Measurements from ENCODE around the gene PPP1R13B.

Gene PPP1R13B

DNA sequence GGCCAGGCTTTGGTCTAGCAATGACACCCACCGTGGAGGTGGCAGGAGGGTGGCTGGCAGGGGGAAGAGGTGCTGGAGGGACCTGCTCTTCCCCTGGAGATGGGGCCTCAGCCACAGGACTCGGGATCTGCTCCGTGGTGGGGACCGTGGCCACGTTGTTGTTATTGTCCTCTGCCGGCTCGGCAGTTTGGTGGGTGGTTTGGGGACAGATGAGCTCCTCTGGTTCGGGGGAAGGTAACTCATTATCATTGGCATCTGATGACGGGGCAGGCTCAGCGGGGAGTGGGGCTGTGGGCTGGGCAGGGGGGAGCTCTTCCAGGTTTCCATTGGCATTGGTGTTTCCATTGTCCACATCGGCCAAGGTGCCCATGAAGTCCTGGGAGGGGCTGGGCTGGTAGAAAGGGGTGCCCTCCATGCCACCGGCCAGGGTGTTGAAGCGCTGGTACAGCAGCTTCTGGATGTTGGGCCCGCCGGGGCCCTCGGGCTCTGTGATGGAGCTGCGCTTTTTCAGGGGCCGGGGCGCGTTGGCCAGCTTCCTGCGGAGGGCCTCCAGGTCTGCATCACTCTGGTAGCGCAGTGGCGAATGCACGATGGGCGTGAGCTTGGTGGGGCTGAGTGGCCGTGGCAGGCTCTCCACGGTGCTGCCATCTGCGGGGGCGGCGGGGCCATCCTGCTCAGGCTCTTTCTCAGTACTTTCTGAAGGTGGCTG lies 107.4 kb downstream of the PPP1R13B start:
- no peak for DNase-seq

DNA sequence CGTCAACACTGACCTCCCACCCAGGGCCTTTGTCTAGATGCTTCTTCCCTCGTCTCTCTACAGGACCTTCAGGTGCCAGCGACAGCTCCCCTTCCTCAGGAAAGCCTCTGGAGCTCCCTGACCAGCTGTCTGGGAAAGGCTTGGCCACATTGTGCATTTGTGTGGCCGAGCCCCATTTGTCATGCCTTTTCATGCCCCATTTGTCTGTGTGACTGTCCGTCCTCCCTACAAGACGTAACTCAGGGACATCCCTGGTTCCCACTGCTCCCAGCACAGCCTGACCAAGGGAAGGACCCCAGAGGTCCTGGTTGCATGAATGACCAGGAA lies 107.9 kb downstream of the PPP1R13B start:
- no peak for DNase-seq

DNA sequence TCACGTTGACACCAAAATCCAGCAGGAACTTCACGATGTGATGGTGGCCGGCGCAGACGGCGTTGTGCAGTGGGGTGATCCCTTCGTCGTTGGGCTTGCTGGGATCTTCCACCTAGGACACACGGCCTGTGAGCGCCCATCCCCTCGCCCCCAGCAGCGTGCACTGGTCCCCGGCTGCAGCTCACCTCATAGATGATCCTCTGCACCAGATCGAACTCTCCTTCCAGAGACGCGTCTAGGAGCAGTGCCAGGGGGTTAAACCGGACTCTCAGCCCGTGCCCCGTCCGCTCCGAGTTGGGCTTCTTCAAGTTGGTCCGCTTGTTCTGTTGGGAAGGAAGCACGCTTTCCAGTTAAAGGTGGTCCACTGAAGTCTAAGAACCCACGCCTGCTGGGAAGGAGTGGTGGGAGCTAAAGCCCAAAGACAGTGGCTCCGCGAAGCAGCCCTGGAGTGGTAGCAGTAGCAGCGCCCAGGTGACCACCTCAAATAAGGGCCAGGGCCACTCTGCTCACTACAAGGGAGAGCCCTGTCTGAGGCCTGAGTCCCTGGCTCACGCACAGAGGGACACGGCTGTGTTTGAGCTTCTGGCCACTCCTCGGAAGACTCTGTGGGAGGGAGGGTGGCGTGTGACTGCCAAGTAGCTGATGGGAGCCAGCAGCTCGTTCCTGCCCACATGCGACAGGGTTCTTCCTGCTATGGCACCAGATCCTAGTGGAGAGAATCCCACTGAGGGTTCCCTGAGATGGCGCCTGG lies 108.5 kb downstream of the PPP1R13B start:
- no peak for DNase-seq

DNA sequence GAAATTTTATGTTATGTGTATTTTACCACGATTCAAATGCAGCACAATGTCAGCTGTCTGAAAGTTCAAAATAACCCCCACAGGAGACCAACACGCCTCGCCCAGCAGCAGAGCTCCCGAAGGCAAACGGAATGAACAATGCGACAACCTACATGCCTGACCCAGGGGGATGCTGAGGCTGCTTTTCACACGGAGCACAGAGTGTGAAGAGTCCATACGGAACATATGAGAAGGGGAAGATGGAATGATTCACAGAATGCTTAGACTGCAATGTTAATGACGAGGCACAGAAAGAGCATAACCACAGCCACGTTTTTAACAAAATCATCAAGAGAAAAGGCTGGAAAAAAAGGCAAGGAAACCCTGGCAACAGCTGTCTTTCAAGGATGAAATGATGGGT lies 109.2 kb downstream of the PPP1R13B start:
- no peak for DNase-seq

DNA sequence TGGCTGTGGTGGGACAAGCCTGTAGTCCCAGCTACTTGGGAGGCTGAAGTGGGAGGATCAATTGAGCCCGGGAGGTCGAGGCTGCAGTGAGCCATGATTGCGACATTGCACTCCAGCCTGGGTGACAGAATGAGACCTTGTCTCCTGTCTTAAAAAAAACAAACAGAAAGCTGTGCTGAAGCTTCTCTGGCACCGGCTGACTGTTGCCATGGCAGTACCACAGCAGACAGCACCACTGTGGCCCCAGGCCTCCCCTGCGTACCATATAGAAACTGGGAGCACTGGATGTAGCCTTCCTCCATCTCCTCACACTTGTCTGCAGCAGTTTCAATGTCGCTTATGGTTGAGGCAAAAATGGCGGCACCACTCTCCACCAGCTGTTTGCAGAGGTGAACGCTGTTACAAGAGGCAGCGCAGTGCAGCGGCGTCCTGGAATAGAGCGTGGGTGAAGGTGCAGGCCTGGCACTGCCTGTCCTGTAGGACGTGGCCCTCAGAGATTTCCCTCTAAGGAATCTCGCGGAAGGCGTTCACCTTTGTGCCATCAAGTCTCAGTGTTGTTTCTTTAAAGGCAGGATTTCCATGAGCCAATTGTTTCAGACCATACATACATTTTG lies 109.8 kb downstream of the PPP1R13B start:
- no peak for DNase-seq

DNA sequence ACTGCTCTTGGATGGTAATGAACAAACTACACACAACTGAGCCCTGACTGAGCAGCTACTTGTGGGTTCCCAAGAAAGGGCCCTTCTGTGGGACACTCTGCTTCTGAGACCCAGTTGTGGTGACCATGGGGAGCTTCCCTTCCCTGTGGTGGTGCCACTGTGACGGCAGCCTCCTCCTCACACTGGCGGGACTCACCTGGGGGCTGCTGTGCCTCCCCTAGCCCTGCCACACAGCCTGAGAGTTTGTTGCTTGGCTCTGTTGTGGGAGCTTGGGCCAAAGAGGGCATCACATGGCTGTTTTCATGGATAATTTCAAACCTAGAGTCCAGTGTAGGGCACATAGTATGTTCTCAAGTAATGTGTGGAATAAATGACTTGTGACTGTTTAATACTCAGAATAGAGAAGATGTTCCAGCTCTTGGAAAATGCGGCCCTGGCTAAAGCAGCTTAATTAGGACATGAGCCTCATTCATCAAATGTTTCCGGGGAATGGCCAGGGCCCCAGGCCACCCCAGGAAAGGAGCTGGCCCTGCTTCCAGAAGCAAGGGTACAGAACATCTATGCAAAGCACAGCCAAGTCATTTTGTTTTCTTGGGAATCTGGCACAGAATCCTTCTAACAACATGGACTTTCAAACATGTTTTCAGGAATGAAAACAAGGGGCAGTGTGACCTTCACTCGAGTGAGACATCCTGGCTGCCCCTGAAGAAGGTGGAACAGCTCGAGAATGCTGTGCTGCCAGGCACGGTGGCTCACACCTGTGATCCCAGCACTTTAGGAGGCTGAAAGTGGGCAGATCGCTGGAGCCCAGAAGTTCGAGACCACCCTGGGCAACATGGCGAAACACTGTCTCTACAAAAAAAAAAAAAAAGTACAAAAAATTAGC lies 110.6 kb downstream of the PPP1R13B start:
- DNase-seq: no peak

DNA sequence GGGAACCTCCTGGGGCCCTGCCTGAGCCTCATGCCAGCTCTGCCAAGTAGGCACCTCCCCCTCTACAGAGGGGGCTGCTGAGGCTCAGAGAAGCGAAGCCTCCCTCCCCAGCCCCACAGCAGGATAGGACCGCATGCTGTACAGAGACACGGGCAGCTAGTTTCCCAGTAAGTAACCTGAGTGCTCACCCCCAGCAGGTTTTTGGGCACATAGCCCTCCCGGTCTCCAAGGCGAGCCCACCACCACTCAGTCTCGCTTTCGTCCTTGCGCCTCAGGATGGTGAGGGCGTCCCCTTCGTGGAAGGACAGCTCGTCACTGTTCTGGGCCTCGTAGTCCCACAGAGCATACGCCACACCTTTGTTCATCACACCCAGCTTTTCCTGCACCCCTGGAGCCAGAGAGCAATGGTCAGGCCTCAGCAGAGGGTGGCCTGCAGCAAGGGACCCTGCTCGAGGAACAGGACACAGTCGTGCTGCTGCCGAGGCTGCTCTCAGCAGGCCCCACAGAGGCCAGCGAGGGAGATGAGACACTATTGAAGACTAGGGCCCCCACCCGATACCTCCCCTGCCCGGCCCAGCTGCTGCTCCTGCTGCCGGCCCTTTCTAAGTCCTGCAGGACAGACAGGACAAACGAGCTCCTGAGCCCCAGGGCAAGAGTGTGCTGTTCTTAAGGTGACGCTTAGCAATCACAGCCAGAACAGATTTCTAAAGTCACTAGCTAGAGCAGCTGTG lies 111.4 kb downstream of the PPP1R13B start:
- no peak for DNase-seq

DNA sequence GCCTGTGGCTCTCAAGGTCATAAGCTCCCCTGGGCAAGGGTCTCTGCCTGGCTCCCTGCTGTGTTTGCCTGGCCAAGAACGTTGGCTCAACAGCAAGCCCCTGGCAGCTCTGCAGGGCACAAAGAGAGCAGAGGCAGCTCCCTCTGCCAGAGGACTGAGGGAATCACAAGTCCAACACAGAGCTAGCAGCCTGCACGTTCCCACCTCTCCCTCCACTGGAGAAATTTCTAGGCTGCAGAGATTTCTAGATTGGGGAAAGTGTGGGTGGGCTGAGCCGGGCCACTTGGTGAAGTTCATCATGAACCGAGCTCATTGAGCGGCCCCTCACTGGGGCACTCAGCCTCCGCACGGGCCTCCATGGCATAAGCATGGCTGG lies 111.9 kb downstream of the PPP1R13B start:
- no peak for DNase-seq

DNA sequence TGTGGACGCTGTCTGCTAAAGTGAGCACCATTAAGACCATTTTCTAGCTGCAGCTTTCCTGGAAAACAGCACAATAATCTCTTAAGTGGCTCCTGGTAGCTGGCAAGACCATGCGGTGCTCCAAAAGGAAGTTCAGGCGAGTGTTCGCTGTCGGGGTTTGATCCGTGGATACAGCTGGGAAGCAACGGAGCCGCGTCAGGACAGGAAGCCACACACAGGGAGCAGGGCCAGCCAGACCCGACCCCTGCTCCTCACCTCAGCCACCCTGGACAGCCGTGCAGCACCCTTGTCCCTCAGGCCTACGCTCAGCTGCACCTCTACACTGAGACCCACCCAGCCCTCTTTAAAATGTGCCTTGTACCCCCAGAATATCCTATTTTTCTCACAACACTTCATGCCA lies 112.4 kb downstream of the PPP1R13B start:
- no peak for DNase-seq

DNA sequence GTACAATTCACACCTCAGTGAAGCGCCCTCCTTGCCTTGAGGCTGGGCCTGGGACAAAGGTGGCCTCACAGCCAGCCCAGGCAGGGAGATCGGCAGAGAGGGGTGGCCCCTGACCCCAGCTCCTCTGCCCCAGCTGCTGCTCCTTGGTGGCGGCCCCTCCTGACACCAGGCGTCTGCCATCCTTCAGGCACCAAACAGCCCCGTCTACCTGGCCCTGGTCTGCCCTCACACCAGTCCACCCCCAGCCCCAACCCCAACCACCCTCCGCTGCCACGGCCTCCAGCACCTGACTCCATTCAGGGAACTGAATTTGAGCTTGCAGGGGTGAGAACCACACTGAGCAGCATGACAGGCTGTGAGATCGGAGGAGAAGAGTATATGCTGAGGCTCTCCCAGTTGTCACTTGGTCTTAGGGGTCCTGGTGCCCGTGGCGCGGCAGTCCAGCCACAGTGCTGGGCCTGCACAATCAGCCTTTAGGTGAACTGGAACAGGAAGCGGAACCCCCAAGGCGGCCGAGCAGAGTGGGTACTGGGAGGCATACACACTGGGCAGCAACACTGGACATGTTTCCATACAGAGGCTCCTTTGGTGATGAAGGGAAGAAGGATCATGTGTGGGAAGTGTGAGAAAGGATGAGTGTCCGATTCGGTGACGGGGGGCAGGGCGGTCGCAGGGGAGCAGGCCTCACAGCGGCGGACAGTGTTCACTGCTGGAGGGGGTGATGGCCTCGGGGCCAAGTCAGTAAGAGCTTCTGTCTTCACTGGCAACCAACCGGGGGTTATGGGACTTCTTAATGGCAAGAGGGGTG lies 113.1 kb downstream of the PPP1R13B start:
- DNase-seq: no peak

DNA sequence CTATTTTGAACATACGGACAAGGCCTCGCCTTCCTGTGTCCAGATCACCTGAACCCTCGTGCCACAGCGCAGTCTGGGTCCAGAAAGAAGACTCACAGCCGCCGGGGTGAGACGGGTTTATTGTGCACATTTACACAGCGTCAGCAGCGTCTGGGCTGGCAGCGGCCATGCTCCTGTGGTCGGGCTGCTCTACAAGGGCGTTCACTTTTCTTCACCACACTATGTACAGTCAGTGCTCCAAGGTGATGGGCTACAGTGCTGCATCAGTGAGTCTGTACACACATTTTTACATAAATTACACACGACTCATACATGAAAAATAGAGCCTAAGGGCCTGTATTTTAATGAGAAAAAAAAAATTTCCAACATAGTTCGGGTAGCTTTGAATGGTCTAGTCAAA lies 113.7 kb downstream of the PPP1R13B start:
- DNase-seq: no peak

DNA sequence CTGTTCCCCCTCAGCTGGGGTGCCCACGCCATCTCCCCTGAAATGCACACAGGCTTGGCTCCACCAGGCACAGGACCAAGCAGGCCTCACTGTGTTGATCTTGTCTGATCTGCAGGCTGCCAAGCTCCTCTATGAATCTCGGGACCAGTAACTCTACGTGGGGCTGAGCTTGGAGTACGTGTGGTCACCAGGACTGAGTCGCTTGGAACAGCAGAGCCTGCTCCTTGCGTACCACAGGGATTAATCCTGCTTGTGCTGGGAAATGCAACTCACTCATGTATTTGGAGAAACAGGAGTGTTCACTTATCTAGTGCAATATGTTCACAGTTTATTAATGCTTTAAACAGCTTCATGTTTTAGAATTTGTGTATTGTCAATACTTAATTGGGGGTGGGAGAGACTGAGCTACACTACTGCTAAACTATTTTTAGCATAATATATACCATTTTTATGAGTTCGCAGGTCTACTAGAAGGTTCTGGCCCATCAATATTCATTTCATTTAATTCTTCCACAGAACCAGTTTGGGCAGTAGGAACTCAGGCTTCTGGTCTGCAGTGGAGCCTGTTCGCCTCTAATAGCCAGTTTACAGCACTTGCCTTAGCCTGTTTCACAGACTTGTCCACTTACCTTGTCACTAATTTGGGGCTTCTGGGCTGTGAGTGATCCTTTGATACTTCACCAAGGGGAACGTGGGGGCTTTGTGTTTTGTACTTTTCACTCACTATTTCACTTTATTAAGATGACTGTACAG lies 114.3 kb downstream of the PPP1R13B start:
- DNase-seq: no peak

DNA sequence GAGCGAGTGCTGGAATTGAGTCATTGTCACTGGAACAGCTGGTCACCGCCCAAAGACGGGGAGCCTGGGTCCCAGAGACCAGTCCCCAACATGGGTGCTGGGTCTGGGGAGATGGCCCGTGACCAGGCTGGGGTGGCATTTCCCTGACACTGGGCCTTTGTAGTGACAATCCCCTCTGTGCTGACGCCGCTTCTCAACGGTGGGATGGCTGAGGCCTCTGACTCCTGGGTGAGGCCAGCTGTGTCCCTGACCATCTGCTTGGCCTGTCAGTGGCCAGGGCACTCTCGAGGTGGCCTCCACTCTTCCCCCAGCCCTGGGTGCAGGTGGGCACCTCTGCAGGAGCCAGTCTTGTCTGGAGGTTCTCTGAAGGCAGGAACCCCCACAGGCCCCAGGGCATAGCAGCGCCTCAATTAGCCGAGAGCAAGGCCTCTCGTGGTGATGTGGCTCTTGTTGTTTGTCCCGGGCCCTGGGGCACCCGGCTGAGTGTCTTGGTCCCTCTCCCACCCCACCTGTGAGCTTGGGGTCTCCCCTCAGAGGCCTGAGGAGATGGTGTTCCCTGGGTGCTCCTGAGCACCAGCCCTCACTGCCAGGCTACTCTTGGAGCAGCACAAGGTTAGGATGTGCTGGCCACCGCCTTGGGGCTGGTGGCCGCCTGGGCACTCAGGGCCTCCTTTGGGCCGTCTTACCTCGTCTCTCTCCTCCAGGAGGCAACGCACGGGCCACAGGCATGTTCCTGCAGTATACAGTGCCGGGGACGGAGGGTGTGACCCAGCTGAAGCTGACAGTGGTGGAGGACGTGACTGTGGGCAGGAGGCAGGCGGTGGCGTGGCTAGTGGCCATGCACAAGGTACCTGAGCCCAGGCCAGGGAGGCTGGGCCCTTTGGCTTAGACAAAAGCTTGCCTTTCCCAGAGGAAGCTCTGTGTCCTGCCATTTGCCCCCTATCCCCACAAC lies 115.2 kb downstream of the PPP1R13B start:
- DNase-seq: no peak

DNA sequence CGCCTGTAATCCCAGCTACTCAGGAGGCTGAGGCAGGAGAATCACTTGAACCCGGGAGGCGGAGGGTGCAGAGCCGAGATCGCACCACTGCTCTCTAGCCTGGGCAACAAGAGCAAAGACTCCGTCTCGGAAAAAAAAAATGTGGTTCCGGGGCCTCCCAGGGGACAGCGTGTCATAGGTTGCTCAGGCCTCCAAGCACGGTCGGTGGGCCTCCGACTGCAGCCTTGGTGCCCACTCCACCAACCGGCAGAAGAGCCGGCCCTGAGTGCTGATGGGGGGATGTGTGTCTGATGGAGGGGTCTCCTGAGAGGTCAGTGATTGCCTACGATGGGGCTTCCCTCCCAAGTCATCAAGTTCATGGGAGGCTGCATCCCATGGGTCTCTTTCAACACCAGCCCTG lies 115.9 kb downstream of the PPP1R13B start:
- DNase-seq: no peak

DNA sequence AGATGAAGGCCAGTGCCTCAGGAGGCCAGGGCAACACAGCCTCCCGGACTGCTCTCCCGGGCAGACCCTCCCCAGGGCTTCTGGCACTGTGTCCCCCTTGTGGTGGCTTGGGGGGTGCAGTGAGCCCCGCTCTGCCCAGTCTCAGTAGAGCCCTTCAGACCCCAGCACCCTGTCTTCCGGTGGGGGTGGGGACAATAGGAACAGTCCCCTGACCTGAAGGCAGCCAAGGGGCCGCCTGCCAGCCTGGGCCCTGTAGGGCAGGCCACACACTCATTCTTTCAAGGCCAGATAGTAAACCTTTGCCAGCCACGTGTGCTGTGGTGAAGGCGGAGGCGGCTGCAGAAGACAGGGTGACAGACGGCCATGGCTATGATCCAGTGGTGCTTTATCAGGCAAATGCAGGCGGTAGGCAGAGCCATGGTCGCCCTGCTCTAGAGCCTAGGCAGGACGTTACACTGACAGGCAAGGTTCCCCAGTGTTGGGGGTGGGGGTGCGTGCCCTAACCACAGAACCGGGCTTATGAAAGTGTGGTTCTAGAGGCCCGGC lies 116.8 kb downstream of the PPP1R13B start:
- DNase-seq: no peak

DNA sequence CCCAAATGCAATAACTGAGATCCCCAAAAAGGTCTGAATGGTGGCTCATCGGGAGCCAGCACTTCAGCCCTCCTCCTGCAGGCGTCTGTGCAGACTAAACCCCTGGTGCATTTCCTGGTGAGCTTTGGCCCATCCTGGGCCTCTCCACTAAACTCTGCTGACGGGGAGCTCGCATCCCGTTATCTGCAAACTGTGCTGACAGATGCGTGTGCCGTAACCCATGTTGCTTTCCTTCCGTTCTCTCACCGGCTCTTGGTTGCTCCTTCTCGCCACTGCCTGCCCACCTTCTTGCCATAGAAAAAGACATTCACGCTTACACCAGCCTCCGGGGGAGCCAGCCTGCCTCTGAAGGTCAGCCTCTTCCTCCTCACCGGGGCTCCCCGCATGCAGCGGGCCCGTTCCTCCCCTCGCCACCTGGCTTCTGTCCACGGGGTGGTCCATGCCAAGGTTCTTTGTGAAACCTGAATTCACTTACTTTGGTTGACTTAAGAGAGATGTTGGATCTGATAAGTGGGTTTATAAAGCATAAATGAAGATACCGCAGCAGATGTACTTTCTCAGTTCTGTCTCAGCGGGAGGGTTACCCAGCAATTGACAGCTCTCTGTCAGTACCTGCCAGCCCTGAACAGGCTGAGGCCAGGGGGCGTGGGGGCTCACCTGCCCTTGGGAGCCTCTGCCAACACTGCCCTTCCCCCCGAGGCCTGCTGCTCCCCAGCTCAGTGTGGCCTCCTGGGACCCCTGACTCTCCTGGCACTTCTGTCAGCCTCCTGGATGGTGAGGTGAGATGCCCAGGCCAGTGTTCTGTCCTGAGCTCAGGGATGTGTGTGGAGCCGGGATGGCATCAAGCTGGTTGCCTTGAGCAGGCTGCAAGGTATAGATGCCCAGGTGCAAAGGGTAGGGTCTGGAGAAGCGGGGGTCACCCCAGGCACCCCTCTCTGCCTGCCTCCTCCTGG lies 117.6 kb downstream of the PPP1R13B start:
- DNase-seq: no peak

DNA sequence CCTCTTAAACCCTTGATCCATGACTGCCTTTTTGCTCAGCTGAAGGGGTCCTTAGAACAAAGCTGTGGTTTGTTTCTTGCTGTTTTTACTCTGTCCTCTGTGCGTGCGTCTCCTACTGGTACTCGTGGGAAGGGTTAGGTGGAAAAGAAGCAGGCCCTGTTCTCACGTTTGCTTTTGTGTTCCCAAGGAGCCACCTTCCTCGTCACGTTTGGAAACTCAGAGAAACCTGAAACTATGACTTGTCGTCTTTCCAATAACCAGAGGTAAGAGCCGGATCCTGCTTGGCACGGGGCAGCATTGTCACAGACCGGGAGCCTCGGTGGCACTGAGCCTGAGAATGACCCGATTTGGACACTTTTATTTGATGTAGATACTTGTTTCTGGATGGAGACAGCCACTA lies 118.7 kb downstream of the PPP1R13B start:
- DNase-seq: no peak

DNA sequence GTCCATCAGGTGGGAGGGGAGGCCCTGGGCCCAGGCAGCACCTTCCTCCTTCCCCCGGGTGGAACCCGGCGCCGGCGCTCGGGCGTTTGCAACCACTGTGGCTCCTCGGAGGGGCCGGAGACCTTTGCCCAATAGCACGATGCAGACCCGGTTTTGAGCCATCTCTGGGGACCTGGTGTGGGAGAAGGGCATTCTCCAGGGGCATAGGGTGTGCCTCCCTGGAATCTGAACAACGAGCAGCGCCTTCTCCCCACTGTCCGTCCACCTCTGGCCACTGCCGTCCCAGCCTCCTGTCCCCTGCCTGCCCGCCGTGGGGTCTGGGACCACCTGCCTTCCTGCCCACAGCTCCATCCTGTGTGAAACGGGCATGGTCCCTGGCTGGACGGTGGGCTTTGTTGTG lies 119.2 kb downstream of the PPP1R13B start:
- DNase-seq: no peak
